Myometrial cell (primary cell): ENCODE data around the gene HSFY1. TPM values are rescaled to one million over a fixed set of nuclear protein-coding genes. Genes with fewer than 3 reads are reported as not detected.

ENCODE experiments used
- total RNA-seq: library from RNA; depleted of rRNA; stranded (reverse); fragments of >200 nt; gene quantifications from 2 replicates; pipeline ENCODE4 v1.2.3, GENCODE V29; 2015

HSFY1 gene
- not detected in 2 replicates for total RNA-seq

GRCh38 chrY:18546420-18546819 is at the start of gene HSFY1:
Gene HSFY1 (plus strand): TSS chrY:18546720. CDS start chrY:18546788, 68 bp downstream.

Other genes starting within 250 kb of the HSFY1 start
- not detected in 2 replicates for gene HSFY2, start 227.0 kb downstream of the HSFY1 start, total RNA-seq